Fibroblast of lung (primary cell): ENCODE results near the gene KAT7.

ENCODE experiments used
- EZH2 ChIP-seq: IDR thresholded peaks from 2 replicates; pipeline ENCODE4 v1.5.1; 2012; ENCODE audit warnings: low read length, control low read depth, mild to moderate bottlenecking; ENCODE audit errors: missing control alignments
- TF ChIP-seq, protein P1 (sequence below), 2 donors: IDR thresholded peaks in 1 of 2; conservative IDR thresholded peaks in 1 of 2; 1 replicate in 1 of 2; 2 replicates in 1 of 2; pipeline ENCODE4 v1.5.1; 2011 to 2012; ENCODE audit warnings: low read length in 2 of 2, control low read depth in 1 of 2, inconsistent platforms in 1 of 2, low read depth in 1 of 2, mild to moderate bottlenecking in 1 of 2

DNA sequence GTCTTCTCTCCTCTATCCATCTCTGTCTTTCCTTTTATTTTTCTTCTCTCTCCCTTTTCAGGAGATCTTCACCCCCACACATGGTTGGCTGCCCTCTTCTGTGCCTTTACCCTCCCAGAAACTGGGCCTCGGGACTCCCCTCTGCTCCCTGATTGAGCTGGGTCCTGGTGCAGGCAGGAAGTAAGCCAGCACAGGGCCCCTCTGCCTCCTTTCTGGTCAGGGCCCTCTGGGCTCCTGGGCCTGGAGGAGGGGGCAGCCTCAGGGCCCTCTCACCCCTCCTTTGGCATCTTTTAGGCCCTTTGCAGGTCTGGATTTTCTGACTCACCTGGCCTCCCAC lies 80.5 kb downstream of the KAT7 start:
- TF ChIP-seq, protein P1, sequence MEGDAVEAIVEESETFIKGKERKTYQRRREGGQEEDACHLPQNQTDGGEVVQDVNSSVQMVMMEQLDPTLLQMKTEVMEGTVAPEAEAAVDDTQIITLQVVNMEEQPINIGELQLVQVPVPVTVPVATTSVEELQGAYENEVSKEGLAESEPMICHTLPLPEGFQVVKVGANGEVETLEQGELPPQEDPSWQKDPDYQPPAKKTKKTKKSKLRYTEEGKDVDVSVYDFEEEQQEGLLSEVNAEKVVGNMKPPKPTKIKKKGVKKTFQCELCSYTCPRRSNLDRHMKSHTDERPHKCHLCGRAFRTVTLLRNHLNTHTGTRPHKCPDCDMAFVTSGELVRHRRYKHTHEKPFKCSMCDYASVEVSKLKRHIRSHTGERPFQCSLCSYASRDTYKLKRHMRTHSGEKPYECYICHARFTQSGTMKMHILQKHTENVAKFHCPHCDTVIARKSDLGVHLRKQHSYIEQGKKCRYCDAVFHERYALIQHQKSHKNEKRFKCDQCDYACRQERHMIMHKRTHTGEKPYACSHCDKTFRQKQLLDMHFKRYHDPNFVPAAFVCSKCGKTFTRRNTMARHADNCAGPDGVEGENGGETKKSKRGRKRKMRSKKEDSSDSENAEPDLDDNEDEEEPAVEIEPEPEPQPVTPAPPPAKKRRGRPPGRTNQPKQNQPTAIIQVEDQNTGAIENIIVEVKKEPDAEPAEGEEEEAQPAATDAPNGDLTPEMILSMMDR (conservative IDR thresholded peaks at IDR 0.05 in 1 of 2, IDR thresholded peaks at IDR 0.05 in 1 of 2; ENCODE audit: low read depth in 1 of 2, low read length in 2 of 2), result no peak
- TF ChIP-seq EZH2, result no peak
